ENCODE results near the gene PSMB9. TPM values are rescaled to one million over a fixed set of nuclear protein-coding genes. Genes with fewer than 3 reads are reported as not detected.

PSMB9 gene
- total and polyA plus RNA-seq, 2 donors (not counting 1 experiment from before 2014, with no cell fraction given): 181 to 242 TPM

- H3K27me3 ChIP-seq (replicated peaks in 1 of 4; ENCODE audit: control extremely low read depth in 1 of 4, control insufficient read depth in 3 of 4, insufficient read depth in 4 of 4, low read length in 3 of 4): no peaks in the 10 kb centered on the region
- peaks cover 12% of the 10 kb centered on the region for H3K4me1 Mint-ChIP-seq
- no peak overlapping the region for H3K4me2 ChIP-seq (replicated peaks; ENCODE audit: low read depth, low read length, poor library complexity, severe bottlenecking)
- peaks cover 9 to 15% of the 10 kb centered on the region in 2 experiments for H3K36me3 ChIP-seq (replicated peaks in 1 of 2; ENCODE audit: control extremely low read depth in 1 of 2, control insufficient read depth in 1 of 2, extremely low read depth in 1 of 2, insufficient read depth in 2 of 2, low read length in 1 of 2)
- peaks cover 0 to 6% of the 10 kb centered on the region in 2 donors for H3K4me1 ChIP-seq (ENCODE audit: control insufficient read depth in 2 of 2, insufficient read depth in 2 of 2, low read length in 2 of 2)
- ATAC-seq (ENCODE audit: low read depth): no peak
- no peaks in the 10 kb centered on the region for H3K9me3 Mint-ChIP-seq (ENCODE audit: insufficient read depth)
- H3K27ac ChIP-seq (ENCODE audit: low read length in 2 of 2): no peak overlapping the region
- no peaks in the 10 kb centered on the region for H3K27me3 Mint-ChIP-seq
- peaks cover 34% of the 10 kb centered on the region for H3K79me2 ChIP-seq (ENCODE audit: control insufficient read depth, insufficient read depth, low read length)
- no peaks in the 10 kb centered on the region for H4K20me1 ChIP-seq (ENCODE audit: control insufficient read depth, insufficient read depth, low read length, poor library complexity, severe bottlenecking)
- TF ChIP-seq CTCF (IDR thresholded peaks at IDR 0.05) (no peak), EZH2 (IDR thresholded peaks at IDR 0.05; ENCODE audit: borderline replicate concordance, insufficient read depth, low read depth, low read length, poor library complexity, severe bottlenecking) (no peak)
- H3K4me3 ChIP-seq (ENCODE audit: control extremely low read depth in 1 of 5, extremely low read depth in 1 of 5, insufficient read depth in 1 of 5, low read depth in 2 of 5, low read length in 4 of 5): no peak overlapping the region
- no peak for DNase-seq
- no peaks in the 10 kb centered on the region for H3K9me3 ChIP-seq (ENCODE audit: control extremely low read depth in 1 of 3, control insufficient read depth in 2 of 3, insufficient read depth in 1 of 3, low read length in 2 of 3)
- 90% methylated on average over 1 of the region's 2 CpGs for WGBS (ENCODE audit: insufficient coverage)
- CTCF ChIA-PET: interaction anchor here (0.7 to 5.3 kb wide), 10 partner anchors 9 to 106 kb away, joined by 3 to 24 read pairs (median 6); partner anchors contain the start of gene HLA-DMA
- POLR2A ChIA-PET: interaction anchor here (1.0 to 1.6 kb wide), 2 partner anchors 28 to 49 kb away, joined by 3 to 8 read pairs; no protein-coding TSS in a partner anchor
- no peak overlapping the region for H3K4me3 Mint-ChIP-seq
- H3K27ac Mint-ChIP-seq: no peak overlapping the region
- H2AFZ ChIP-seq (ENCODE audit: insufficient read depth, low read depth, low read length, poor library complexity, severe bottlenecking): no peak overlapping the region
- no peak overlapping the region for H3K9ac ChIP-seq (ENCODE audit: low read length)
- intact Hi-C loops (cut with micrococcal nuclease): no loop called here
Observed at GRCh38 chr6:32905078-32905477, 51.1 kb downstream of the PSMB9 start.

GRCh38 chr6:32906539-32906938 lies 52.5 kb downstream of the PSMB9 start:
- Mint-ChIP-seq H3K9me3 (ENCODE audit: insufficient read depth) (no peaks in the 10 kb centered on the region), H3K27me3 (no peaks in the 10 kb centered on the region), H3K4me1 (peaks cover 12% of the 10 kb centered on the region), H3K4me3 (no peak overlapping the region), H3K27ac (no peak overlapping the region)
- WGBS (ENCODE audit: insufficient coverage): no CpG with 5 or more reads among the region's 1 CpG
- Histone ChIP-seq H4K20me1 (ENCODE audit: control insufficient read depth, insufficient read depth, low read length, poor library complexity, severe bottlenecking) (no peaks in the 10 kb centered on the region), H3K4me3 (ENCODE audit: control extremely low read depth in 1 of 5, extremely low read depth in 1 of 5, insufficient read depth in 1 of 5, low read depth in 2 of 5, low read length in 4 of 5) (no peak overlapping the region), H3K27me3 (replicated peaks in 1 of 4; ENCODE audit: control extremely low read depth in 1 of 4, control insufficient read depth in 3 of 4, insufficient read depth in 4 of 4, low read length in 3 of 4) (no peaks in the 10 kb centered on the region), H3K36me3 (replicated peaks in 1 of 2; ENCODE audit: control extremely low read depth in 1 of 2, control insufficient read depth in 1 of 2, extremely low read depth in 1 of 2, insufficient read depth in 2 of 2, low read length in 1 of 2) (peaks cover under 1 to 8% of the 10 kb centered on the region in 2 experiments), H3K27ac (ENCODE audit: low read length in 2 of 2) (no peak overlapping the region), H2AFZ (ENCODE audit: insufficient read depth, low read depth, low read length, poor library complexity, severe bottlenecking) (no peak overlapping the region), H3K9me3 (ENCODE audit: control extremely low read depth in 1 of 3, control insufficient read depth in 2 of 3, insufficient read depth in 1 of 3, low read length in 2 of 3) (no peaks in the 10 kb centered on the region), H3K4me2 (replicated peaks; ENCODE audit: low read depth, low read length, poor library complexity, severe bottlenecking) (no peak overlapping the region), H3K79me2 (ENCODE audit: control insufficient read depth, insufficient read depth, low read length) (peaks cover 22% of the 10 kb centered on the region), H3K4me1 (ENCODE audit: control insufficient read depth in 2 of 2, insufficient read depth in 2 of 2, low read length in 2 of 2) (peaks cover 0 to 6% of the 10 kb centered on the region in 2 donors), H3K9ac (ENCODE audit: low read length) (no peak overlapping the region)
- no peak for TF ChIP-seq CTCF (IDR thresholded peaks at IDR 0.05)
- TF ChIP-seq EZH2 (IDR thresholded peaks at IDR 0.05; ENCODE audit: borderline replicate concordance, insufficient read depth, low read depth, low read length, poor library complexity, severe bottlenecking): no peak
- intact Hi-C loops (cut with micrococcal nuclease): no loop called here
- DNase-seq: no peak
- ChIA-PET CTCF (interaction anchor here (0.8 to 5.3 kb wide), 3 partner anchors 27 to 78 kb away, joined by 3 to 24 read pairs (median 3); no protein-coding TSS in a partner anchor), POLR2A (no interaction called here)
- no peak for ATAC-seq (ENCODE audit: low read depth)
